Hepatocyte (in vitro differentiated cells): Measurements from ENCODE around the gene PCK1. TPM values are rescaled to one million over a fixed set of nuclear protein-coding genes. Genes with fewer than 3 reads are reported as not detected.

ENCODE experiments used
- DNase-seq: peaks from one replicate; pipeline ENCODE4 v3.0.0-alpha.2; 2016; ENCODE audit warnings: low spot score
- H2AFZ ChIP-seq: fragments of 200-600 bp; sonication (generic); 2 replicates; pipeline ENCODE4 v1.6.0; 2016; ENCODE audit warnings: antibody characterized with exemption, mild to moderate bottlenecking
- H3K27ac ChIP-seq: fragments of 200-600 bp; sonication (generic); 2 replicates; pipeline ENCODE4 v1.5.1; 2016; ENCODE audit warnings: mild to moderate bottlenecking
- H3K27me3 ChIP-seq: fragments of 200-600 bp; sonication (generic); 2 replicates; pipeline ENCODE4 v1.6.1; 2016
- H3K36me3 ChIP-seq: fragments of 200-600 bp; sonication (generic); replicated peaks from 2 replicates; pipeline ENCODE4 v1.5.1; 2016; ENCODE audit warnings: low read depth; ENCODE audit not compliant: insufficient read depth
- H3K4me1 ChIP-seq: fragments of 200-600 bp; sonication (generic); 2 replicates; pipeline ENCODE4 v1.5.1; 2016; ENCODE audit warnings: mild to moderate bottlenecking, moderate library complexity; ENCODE audit not compliant: insufficient read depth
- H3K4me2 ChIP-seq: fragments of 200-600 bp; sonication (generic); 2 replicates; pipeline ENCODE4 v1.6.0; 2016
- H3K4me3 ChIP-seq: fragments of 200-600 bp; sonication (generic); 2 replicates; pipeline ENCODE4 v1.5.1; 2016; ENCODE audit warnings: mild to moderate bottlenecking
- H3K79me2 ChIP-seq: fragments of 200-600 bp; sonication (generic); 2 replicates; pipeline ENCODE4 v1.6.0; 2017; ENCODE audit warnings: mild to moderate bottlenecking
- H3K9me2 ChIP-seq: fragments of 200-600 bp; sonication (generic); replicated peaks from 2 replicates; pipeline ENCODE4 v1.6.0; 2017; ENCODE audit warnings: mild to moderate bottlenecking; ENCODE audit not compliant: insufficient read depth
- H3K9me3 ChIP-seq: fragments of 200-600 bp; sonication (generic); 2 replicates; pipeline ENCODE4 v1.5.1; 2016; ENCODE audit warnings: low read depth, mild to moderate bottlenecking
- H4K20me1 ChIP-seq: fragments of 200-600 bp; sonication (generic); 2 replicates; pipeline ENCODE4 v1.6.0; 2016; ENCODE audit warnings: mild to moderate bottlenecking; ENCODE audit not compliant: insufficient read depth, poor library complexity, severe bottlenecking
- EZH2 ChIP-seq: fragments of 200-600 bp; sonication (generic); IDR thresholded peaks from 2 replicates; pipeline ENCODE4 v1.6.1; 2016; ENCODE audit warnings: antibody characterized with exemption, mild to moderate bottlenecking, borderline replicate concordance
- EZH2phosphoT487 ChIP-seq: fragments of 200-600 bp; sonication (generic); IDR thresholded peaks from one replicate; pipeline ENCODE4 v1.6.1; 2018; ENCODE audit warnings: antibody characterized with exemption, mild to moderate bottlenecking, low read depth, moderate library complexity; ENCODE audit not compliant: unreplicated experiment, severe bottlenecking
- WGBS: methylation state at CpG from one replicate; pipeline ENCODE4 v1.1.6; 2016; ENCODE audit warnings: low lambda C conversion rate; ENCODE audit errors: missing lambda C conversion rate; 5-methylcytosine and 5-hydroxymethylcytosine counted together
- polyA plus RNA-seq: library from polyadenylated mRNA; unstranded; fragments of >200 nt; fragmentation: Nextera tagmentation; extraction: Ambion mirVana; gene quantifications from 2 replicates; pipeline ENCODE4 v1.2.1, GENCODE V29; 2016
- total RNA-seq: library from RNA; depleted of rRNA; stranded (reverse); fragments of >200 nt; gene quantifications from 2 replicates; pipeline ENCODE4 v1.2.3, GENCODE V29; 2014
- TF ChIP-seq, protein P1 (sequence below): fragments of 200-600 bp; sonication (generic); IDR thresholded peaks from 2 replicates; pipeline ENCODE4 v1.5.1; 2016; ENCODE audit warnings: antibody characterized with exemption, mild to moderate bottlenecking; ENCODE audit not compliant: poor library complexity

PCK1 gene
- total and polyA plus RNA-seq, 2 experiments from 2014 or later: 11.6 to 12.8 TPM

DNA sequence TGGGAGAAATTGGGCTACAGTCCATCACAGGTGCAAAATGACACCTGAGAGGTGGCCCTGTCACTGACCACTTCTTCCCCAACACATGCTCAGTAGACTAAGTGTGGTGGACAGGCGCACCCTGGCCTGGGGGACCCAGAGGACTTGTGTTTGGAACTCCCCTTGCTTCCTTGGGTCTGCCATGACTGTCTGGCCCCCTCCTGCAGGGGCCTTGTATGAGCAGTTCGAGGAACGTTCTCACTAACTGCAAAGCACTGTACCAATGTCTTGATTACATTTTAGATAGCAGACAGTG, 4.0 kb upstream of the PCK1 start:
- 87% methylated on average over 3 of the region's 3 CpGs for WGBS
- DNase-seq: no peak

DNA sequence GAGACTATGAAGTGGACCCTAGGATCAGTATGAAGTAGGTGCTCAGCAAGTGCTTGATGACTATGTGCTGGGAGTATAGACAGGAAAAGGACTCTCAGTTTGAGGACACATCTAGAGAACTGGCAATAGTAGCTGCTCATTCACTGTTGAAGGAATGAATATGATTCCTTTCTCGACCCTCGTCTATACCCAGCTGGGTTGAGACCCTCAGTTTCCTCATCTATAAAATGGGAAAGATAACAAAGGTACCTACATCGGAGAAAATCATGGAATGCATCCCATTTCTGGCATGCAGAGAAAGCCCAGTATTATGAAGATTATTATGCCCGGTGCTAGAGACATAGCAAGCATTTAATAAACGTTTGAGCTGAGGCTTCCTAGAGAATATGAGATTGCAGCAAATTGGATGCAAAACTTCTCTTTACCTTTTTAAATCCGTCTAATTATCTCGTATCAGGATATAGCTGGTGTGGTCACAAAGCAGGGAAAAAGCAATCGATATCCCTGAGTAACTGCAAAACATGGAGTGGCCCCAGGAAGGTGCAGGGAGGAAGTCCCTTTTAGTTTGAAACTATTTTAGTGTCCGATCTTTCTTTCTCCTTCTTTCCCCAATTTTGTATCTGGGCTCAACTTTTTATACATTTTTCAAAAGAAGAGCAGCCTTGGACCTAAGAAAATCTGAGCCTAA, 2.8 kb upstream of the PCK1 start:
- TF ChIP-seq EZH2 (no peak), EZH2phosphoT487 (no peak)
- TF ChIP-seq, protein P1, sequence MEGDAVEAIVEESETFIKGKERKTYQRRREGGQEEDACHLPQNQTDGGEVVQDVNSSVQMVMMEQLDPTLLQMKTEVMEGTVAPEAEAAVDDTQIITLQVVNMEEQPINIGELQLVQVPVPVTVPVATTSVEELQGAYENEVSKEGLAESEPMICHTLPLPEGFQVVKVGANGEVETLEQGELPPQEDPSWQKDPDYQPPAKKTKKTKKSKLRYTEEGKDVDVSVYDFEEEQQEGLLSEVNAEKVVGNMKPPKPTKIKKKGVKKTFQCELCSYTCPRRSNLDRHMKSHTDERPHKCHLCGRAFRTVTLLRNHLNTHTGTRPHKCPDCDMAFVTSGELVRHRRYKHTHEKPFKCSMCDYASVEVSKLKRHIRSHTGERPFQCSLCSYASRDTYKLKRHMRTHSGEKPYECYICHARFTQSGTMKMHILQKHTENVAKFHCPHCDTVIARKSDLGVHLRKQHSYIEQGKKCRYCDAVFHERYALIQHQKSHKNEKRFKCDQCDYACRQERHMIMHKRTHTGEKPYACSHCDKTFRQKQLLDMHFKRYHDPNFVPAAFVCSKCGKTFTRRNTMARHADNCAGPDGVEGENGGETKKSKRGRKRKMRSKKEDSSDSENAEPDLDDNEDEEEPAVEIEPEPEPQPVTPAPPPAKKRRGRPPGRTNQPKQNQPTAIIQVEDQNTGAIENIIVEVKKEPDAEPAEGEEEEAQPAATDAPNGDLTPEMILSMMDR: no peak
- H3K27ac ChIP-seq: peak overlapping the region; percentile 81
- no peaks in the 10 kb centered on the region for H4K20me1 ChIP-seq
- H3K4me1 ChIP-seq: peaks cover 13% of the 10 kb centered on the region
- no peak overlapping the region for H3K4me3 ChIP-seq
- peaks cover 2% of the 10 kb centered on the region for H3K27me3 ChIP-seq
- H3K4me2 ChIP-seq: peak overlapping the region; percentile 49
- H3K79me2 ChIP-seq: no peaks in the 10 kb centered on the region
- DNase-seq: no peak
- no peak overlapping the region for H2AFZ ChIP-seq
- WGBS: 81% methylated on average over 9 of the region's 9 CpGs
- no peaks in the 10 kb centered on the region for H3K9me2 ChIP-seq
- H3K36me3 ChIP-seq: no peaks in the 10 kb centered on the region
- H3K9me3 ChIP-seq: no peaks in the 10 kb centered on the region

More for the DNA sequence above, 4.0 kb upstream of the PCK1 start:
- no peaks in the 10 kb centered on the region for H3K79me2 ChIP-seq
- peaks cover 13% of the 10 kb centered on the region for H3K4me1 ChIP-seq
- no peaks in the 10 kb centered on the region for H3K9me3 ChIP-seq
- H3K27me3 ChIP-seq: peaks cover 2% of the 10 kb centered on the region
- TF ChIP-seq, protein P1: no peak
- TF ChIP-seq EZH2 (no peak), EZH2phosphoT487 (no peak)
- H4K20me1 ChIP-seq: no peaks in the 10 kb centered on the region
- no peaks in the 10 kb centered on the region for H3K9me2 ChIP-seq
- no peak overlapping the region for H3K4me3 ChIP-seq
- no peak overlapping the region for H3K4me2 ChIP-seq
- no peak overlapping the region for H2AFZ ChIP-seq
- no peak overlapping the region for H3K27ac ChIP-seq
- no peaks in the 10 kb centered on the region for H3K36me3 ChIP-seq

DNA sequence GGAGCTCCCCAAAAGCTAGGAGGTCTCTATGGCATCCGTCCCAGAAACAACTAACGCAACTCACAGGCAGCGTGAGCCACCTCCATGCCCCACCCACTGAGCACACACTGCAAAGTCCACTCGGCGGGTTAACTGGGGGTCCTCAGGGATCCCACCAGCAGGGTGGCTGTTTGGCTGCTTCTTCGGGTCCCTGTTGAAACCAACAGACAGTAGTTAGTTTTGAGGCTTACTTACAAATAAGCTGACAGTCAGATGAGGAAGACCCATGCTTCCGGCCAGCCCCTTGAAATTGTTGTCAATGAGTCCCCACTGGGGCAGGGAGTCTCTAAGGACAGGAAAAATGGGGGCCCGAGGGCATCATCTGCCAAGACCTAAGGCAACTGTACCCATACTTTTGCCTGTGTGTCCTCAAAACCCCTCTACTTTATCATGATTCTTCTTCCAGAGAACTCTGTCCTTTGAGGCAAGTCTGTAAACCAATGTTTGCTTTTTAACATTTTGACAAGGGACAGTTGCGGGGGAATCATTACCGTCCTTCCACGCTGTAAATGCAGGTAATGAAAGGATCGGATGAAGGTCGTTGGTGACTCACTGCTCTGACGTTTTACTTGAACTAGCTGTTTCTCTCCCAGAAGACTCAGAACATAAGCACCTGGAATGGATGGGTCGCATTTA, 2.2 kb upstream of the PCK1 start:
- Histone ChIP-seq H3K36me3 (no peaks in the 10 kb centered on the region), H3K9me3 (no peaks in the 10 kb centered on the region), H3K79me2 (no peaks in the 10 kb centered on the region), H4K20me1 (no peaks in the 10 kb centered on the region), H3K27ac (peak overlapping the region; percentile 81), H3K27me3 (peaks cover 2% of the 10 kb centered on the region), H2AFZ (no peak overlapping the region), H3K4me2 (peak overlapping the region; percentile 49), H3K4me1 (peaks cover 13% of the 10 kb centered on the region), H3K4me3 (no peak overlapping the region), H3K9me2 (no peaks in the 10 kb centered on the region)
- peak; percentile 55 for DNase-seq
- WGBS: 50% methylated on average over 15 of the region's 15 CpGs
- no peak for TF ChIP-seq EZH2
- TF ChIP-seq, protein P1: no peak
- TF ChIP-seq EZH2phosphoT487: no peak
